PC-3 (cell line): ENCODE results near the gene TMCC3. TPM values are rescaled to one million over a fixed set of nuclear protein-coding genes. Genes with fewer than 3 reads are reported as not detected.

Experiments used
- ATAC-seq: fragments of 200-7000 bp; cut with Tn5 transposase; 2 replicates; pipeline ENCODE4 v1.9.1; 2020; ENCODE audit warnings: mild to moderate bottlenecking, moderate library complexity
- BruUV-seq: library from RNA; stranded (reverse); fragments of 400-500 nt; replicated peaks from 2 replicates; lab custom pipeline; 2021; lab: Mats Ljungman, UMichigan
- CTCF ChIA-PET: fragments of 300-600 bp; sonication (Branson Sonifier 250); formaldehyde crosslinking; loops from one replicate; lab custom pipeline; 2022; ENCODE audit warnings: antibody characterized with exemption; lab: Charles Lee
- POLR2A ChIA-PET: fragments of 300-600 bp; sonication (Branson Sonifier 250); formaldehyde crosslinking; loops from one replicate; lab custom pipeline; 2022; ENCODE audit warnings: antibody characterized with exemption; ENCODE audit not compliant: unreplicated experiment; lab: Charles Lee
- DNase-seq: peaks from one replicate; pipeline ENCODE4 v3.0.0-alpha.2; 2015
- H2AFZ ChIP-seq: fragments of 300-600 bp; sonication (generic); 2 replicates; pipeline ENCODE4 v1.6.0; 2016; ENCODE audit warnings: antibody characterized with exemption, low read length
- H3F3A ChIP-seq: fragments of 300-600 bp; sonication (generic); one replicate; pipeline ENCODE4 v1.6.0; 2017; ENCODE audit warnings: antibody characterized with exemption, low read length, control low read depth, mild to moderate bottlenecking; ENCODE audit not compliant: unreplicated experiment
- H3K27ac ChIP-seq: fragments of 300-600 bp; sonication (generic); 2 replicates; pipeline ENCODE4 v1.5.1; 2016; ENCODE audit warnings: mild to moderate bottlenecking, low read length
- H3K27me3 ChIP-seq: fragments of 300-600 bp; sonication (generic); 2 replicates; pipeline ENCODE4 v1.6.1; 2016; ENCODE audit warnings: low read length, mixed read lengths
- H3K36me3 ChIP-seq: fragments of 300-600 bp; sonication (generic); 2 replicates; pipeline ENCODE4 v1.6.1; 2016; ENCODE audit warnings: low read depth, mixed run types, low read length, mixed read lengths
- H3K4me1 ChIP-seq: fragments of 300-600 bp; sonication (generic); 2 replicates; pipeline ENCODE4 v1.5.1; 2016; ENCODE audit warnings: low read length; ENCODE audit not compliant: insufficient read depth
- H3K4me2 ChIP-seq: fragments of 300-600 bp; sonication (generic); 2 replicates; pipeline ENCODE4 v1.6.0; 2016; ENCODE audit warnings: low read length
- H3K4me3 ChIP-seq: fragments of 300-600 bp; sonication (generic); 2 replicates; pipeline ENCODE4 v1.5.1; 2016; ENCODE audit warnings: mild to moderate bottlenecking, low read length, mixed read lengths
- H3K79me2 ChIP-seq: fragments of 300-600 bp; sonication (generic); 2 replicates; pipeline ENCODE4 v1.6.1; 2017; ENCODE audit warnings: low read length, mixed read lengths
- H3K9ac ChIP-seq: fragments of 300-600 bp; sonication (generic); 2 replicates; pipeline ENCODE4 v1.6.0; 2016; ENCODE audit warnings: mild to moderate bottlenecking, low read length
- H3K9me2 ChIP-seq: fragments of 300-600 bp; sonication (generic); replicated peaks from 2 replicates; pipeline ENCODE4 v1.6.1; 2016; ENCODE audit warnings: mixed run types, low read length, mixed read lengths
- H3K9me3 ChIP-seq: fragments of 300-600 bp; sonication (generic); 2 replicates; pipeline ENCODE4 v1.6.1; 2016; ENCODE audit warnings: low read length, mixed read lengths
- H4K20me1 ChIP-seq: fragments of 300-600 bp; sonication (generic); 2 replicates; pipeline ENCODE4 v1.6.1; 2016; ENCODE audit warnings: low read length, mixed read lengths
- EZH2 ChIP-seq: fragments of 300-600 bp; sonication (generic); IDR thresholded peaks from one replicate; pipeline ENCODE4 v1.6.1; 2017; ENCODE audit warnings: antibody characterized with exemption, mild to moderate bottlenecking, low read length; ENCODE audit not compliant: unreplicated experiment
- EZH2phosphoT487 ChIP-seq: fragments of 300-600 bp; sonication (generic); IDR thresholded peaks from 2 replicates; pipeline ENCODE4 v1.6.1; 2018; ENCODE audit warnings: mild to moderate bottlenecking, antibody characterized with exemption, low read length, borderline replicate concordance
- intact Hi-C: fragments of 100-400 bp; cut with micrococcal nuclease; formaldehyde crosslinking; loops from 2 replicates; pipeline ENCODE4 v1.9.0; 2023
- total RNA-seq: library from RNA; depleted of rRNA; stranded (reverse); fragments of >200 nt; gene quantifications from 2 replicates; pipeline ENCODE4 v1.2.3, GENCODE V29; 2014
- TF ChIP-seq, protein P1 (sequence below): fragments of 300-600 bp; sonication (generic); conservative IDR thresholded peaks from 2 replicates; pipeline ENCODE4 v1.5.1; 2017; ENCODE audit warnings: antibody characterized with exemption, low read depth, mild to moderate bottlenecking, low read length

The TMCC3 gene
- total RNA-seq, 1 experiment from 2014 or later: 6.5 TPM

- no peak overlapping the region for H2AFZ ChIP-seq
- intact Hi-C loops: no loop called here
- peaks cover 8% of the 10 kb centered on the region for H3K4me1 ChIP-seq
- no peaks in the 10 kb centered on the region for H3F3A ChIP-seq
- no peak overlapping the region for H3K4me2 ChIP-seq
- ATAC-seq: no peak
- DNase-seq: no peak
- ChIA-PET CTCF (no interaction called here), POLR2A (no interaction called here)
- H3K27ac ChIP-seq: no peak overlapping the region
- H4K20me1 ChIP-seq: no peaks in the 10 kb centered on the region
- H3K9me3 ChIP-seq: no peaks in the 10 kb centered on the region
- no peak overlapping the region for H3K9ac ChIP-seq
- H3K36me3 ChIP-seq: no peaks in the 10 kb centered on the region
- BruUV-seq: no TSS peak
- no peaks in the 10 kb centered on the region for H3K27me3 ChIP-seq
- no peaks in the 10 kb centered on the region for H3K9me2 ChIP-seq
- TF ChIP-seq EZH2: no peak
- no peak for TF ChIP-seq EZH2phosphoT487
- TF ChIP-seq, protein P1, sequence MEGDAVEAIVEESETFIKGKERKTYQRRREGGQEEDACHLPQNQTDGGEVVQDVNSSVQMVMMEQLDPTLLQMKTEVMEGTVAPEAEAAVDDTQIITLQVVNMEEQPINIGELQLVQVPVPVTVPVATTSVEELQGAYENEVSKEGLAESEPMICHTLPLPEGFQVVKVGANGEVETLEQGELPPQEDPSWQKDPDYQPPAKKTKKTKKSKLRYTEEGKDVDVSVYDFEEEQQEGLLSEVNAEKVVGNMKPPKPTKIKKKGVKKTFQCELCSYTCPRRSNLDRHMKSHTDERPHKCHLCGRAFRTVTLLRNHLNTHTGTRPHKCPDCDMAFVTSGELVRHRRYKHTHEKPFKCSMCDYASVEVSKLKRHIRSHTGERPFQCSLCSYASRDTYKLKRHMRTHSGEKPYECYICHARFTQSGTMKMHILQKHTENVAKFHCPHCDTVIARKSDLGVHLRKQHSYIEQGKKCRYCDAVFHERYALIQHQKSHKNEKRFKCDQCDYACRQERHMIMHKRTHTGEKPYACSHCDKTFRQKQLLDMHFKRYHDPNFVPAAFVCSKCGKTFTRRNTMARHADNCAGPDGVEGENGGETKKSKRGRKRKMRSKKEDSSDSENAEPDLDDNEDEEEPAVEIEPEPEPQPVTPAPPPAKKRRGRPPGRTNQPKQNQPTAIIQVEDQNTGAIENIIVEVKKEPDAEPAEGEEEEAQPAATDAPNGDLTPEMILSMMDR: no peak
- H3K79me2 ChIP-seq: no peaks in the 10 kb centered on the region
- no peak overlapping the region for H3K4me3 ChIP-seq
These were observed 37.5 kb upstream of the TMCC3 start for GRCh38 chr12:94687891-94688290.

GRCh38 chr12:94686834-94687628 lies 36.7 kb upstream of the TMCC3 start:
- H3K79me2 ChIP-seq: no peaks in the 10 kb centered on the region
- no peak overlapping the region for H3K27ac ChIP-seq
- H3K36me3 ChIP-seq: no peaks in the 10 kb centered on the region
- CTCF ChIA-PET: no interaction called here
- ATAC-seq: peak; percentile 67
- peaks cover 8% of the 10 kb centered on the region for H3K4me1 ChIP-seq
- H3K9me2 ChIP-seq: no peaks in the 10 kb centered on the region
- no peaks in the 10 kb centered on the region for H3K9me3 ChIP-seq
- no peak overlapping the region for H2AFZ ChIP-seq
- no peaks in the 10 kb centered on the region for H3F3A ChIP-seq
- peak; percentile 54 for DNase-seq
- no peak overlapping the region for H3K4me3 ChIP-seq
- H3K4me2 ChIP-seq: no peak overlapping the region
- intact Hi-C loops: no loop called here
- POLR2A ChIA-PET: interaction anchor here (0.7 kb wide), 1 partner anchor 15 kb away, joined by 5 read pairs; no protein-coding TSS in a partner anchor
- H4K20me1 ChIP-seq: no peaks in the 10 kb centered on the region
- BruUV-seq: no TSS peak
- TF ChIP-seq, protein P1: no peak
- TF ChIP-seq EZH2phosphoT487: no peak
- TF ChIP-seq EZH2: no peak
- H3K27me3 ChIP-seq: no peaks in the 10 kb centered on the region
- H3K9ac ChIP-seq: no peak overlapping the region

- no TSS peak for BruUV-seq
- Histone ChIP-seq H3K27me3 (no peaks in the 10 kb centered on the region), H3K9me3 (no peaks in the 10 kb centered on the region), H2AFZ (no peak overlapping the region), H3K4me2 (no peak overlapping the region), H3K4me3 (no peak overlapping the region), H3K9me2 (no peaks in the 10 kb centered on the region), H3K79me2 (no peaks in the 10 kb centered on the region), H3K27ac (no peak overlapping the region), H3K9ac (no peak overlapping the region), H3F3A (no peaks in the 10 kb centered on the region), H4K20me1 (no peaks in the 10 kb centered on the region), H3K4me1 (peaks cover 8% of the 10 kb centered on the region), H3K36me3 (no peaks in the 10 kb centered on the region)
- intact Hi-C loops: no loop called here
- ATAC-seq: no peak
- TF ChIP-seq, protein P1: no peak
- TF ChIP-seq EZH2phosphoT487 (no peak), EZH2 (no peak)
- ChIA-PET POLR2A (no interaction called here), CTCF (no interaction called here)
- DNase-seq: no peak
These were observed 34.2 kb upstream of the TMCC3 start for GRCh38 chr12:94684416-94685142.
